ENCODE results near the gene SNAP23.
"Not testable (repeated sequence)": the region's sequence is repeated elsewhere in the genome, so short reads cannot be mapped to it uniquely, and the experiment has no call there.

The SNAP23 gene

GRCh38 chr15:42498212-42499068 lies 3.0 kb downstream of the SNAP23 start:
- no peak for DNase-seq

GRCh38 chr15:42499858-42500609 lies 4.6 kb downstream of the SNAP23 start:
- DNase-seq = no peak

DNA sequence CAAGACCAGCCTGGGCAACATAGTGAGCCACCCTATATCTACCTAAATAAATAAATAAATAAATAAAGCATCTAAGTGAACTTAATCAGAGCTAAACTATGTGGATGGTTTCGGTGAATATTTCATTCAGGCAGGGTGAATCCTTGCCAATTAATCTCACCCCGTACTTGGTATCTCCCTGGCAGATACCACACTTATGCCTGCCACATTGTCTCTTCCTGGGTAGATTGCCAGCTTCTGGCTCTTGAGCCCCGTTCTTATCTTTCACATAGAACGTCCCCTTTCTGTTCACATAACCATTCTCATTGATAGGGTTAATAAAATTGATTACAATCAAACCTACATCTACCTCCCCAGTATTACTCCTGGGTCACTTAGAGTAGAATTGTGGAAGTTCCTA lies 7.0 kb downstream of the SNAP23 start:
- no peak for DNase-seq

- DNase-seq = no peak
Measured at GRCh38 chr15:42503825-42504224, 8.4 kb downstream of the SNAP23 start.

DNA sequence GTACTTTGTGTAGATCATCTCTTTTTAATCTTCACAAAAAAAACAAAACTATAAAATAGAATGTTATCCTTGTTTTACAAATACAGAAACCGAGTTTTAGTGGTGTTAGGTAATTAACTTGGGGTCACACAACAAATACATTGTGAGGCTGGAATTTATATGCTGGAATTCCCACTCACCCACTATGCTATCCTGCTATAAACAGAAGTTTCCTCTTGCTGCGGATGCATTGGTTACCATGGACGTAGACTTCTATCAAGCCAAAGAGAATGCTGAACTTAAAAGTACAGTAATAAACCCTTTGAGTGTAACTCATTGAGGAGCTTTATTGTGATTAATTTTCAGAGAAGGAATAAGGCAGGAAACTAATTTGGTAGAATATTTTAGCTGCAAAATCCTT lies 9.2 kb downstream of the SNAP23 start:
- no peak for DNase-seq

- no peak for DNase-seq
Measured at GRCh38 chr15:42507514-42507913, 12.1 kb downstream of the SNAP23 start.

GRCh38 chr15:42508263-42508690 lies 12.8 kb downstream of the SNAP23 start:
- DNase-seq = no peak

DNA sequence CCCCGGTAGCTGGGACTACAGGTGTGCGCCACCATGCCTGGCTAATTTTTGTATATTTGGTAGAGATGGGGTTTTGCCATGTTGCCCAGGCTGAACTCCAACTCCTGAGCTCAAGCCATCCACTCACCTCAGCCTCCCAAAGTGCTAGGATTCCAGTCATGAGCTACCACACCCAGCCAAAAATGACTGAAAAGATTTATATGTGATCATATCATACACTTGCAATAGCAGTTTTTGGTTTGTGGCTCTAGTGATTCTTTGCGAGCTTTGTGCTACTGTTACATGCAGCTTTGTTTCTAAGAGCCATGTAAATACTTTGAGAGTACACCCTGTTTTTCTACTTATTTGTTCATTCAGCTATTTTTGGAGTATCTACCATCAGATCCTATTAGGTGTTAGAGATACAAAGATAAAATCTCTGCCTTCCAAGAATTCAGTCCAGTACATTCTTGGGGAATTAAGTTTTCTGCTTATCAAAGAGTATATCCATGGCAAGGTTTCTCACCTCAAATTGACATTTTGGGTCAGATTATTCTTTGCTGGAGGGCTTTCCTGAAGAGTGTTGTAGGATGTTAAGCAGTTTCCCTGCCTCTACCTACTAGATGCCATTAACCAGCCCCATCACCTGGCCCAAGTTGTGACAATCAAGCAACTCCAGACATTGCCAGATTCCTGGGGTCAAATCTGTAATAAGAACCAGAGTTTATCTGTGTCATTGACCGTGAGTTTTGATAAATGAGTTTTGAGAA lies 15.0 kb downstream of the SNAP23 start:
- DNase-seq = no peak

DNA sequence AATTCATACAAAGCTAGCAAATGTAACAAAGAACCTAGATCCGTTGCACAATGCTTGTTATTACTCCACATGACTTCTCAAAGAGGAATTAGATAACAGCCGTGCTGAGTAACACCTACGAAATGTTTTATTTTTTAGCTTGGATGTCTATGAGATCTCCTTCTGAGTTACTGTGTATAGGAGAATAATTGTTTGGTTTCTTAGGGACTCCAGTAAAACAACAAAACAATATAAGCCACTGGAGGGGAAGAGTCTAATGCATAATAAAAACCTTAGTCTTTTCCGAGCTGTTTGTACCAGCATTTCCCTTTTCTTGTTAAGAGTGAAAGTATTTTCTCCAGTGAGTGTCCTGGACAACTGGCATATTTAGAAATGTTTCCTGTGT lies 15.6 kb downstream of the SNAP23 start:
- peak in 1 of 2 experiments; percentile 16 for DNase-seq

DNA sequence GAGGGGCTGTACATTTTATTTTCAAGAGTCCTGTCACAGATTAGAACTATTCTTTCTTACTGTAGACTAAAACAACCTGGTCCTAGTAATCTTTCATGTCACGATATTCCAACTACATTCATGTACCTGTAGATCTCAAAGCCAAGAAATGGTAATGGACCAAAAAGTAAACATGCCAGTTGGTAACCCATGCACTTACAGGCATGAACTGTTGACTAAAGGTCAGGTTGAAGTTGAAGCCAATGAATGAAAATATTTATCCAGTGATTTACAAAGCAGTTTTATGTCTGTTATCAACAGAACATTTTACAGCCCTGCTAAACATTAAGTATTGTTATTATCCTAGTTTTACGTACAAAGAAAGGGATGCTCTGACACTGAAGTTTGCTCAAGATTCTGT lies 27.9 kb downstream of the SNAP23 start:
- DNase-seq = no peak

DNA sequence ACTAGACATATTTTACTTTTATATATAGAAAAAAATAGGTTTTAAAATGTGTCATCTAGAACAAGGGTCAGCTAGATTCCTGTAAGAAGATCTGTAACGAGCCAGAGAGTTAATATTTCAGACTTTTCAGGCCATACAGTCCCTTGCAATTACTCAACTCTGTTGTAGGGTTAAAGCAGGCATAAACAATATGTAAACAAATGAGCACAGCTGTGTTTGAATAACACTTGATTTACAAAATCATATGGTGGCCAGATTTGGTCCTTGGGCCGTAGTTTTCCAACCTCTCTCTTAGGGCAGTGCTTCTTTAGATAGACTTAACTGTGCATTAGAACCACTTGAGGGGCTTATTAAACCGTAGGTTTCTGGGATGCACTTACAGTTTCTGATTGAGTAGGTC lies 33.5 kb downstream of the SNAP23 start:
- DNase-seq = no peak

DNA sequence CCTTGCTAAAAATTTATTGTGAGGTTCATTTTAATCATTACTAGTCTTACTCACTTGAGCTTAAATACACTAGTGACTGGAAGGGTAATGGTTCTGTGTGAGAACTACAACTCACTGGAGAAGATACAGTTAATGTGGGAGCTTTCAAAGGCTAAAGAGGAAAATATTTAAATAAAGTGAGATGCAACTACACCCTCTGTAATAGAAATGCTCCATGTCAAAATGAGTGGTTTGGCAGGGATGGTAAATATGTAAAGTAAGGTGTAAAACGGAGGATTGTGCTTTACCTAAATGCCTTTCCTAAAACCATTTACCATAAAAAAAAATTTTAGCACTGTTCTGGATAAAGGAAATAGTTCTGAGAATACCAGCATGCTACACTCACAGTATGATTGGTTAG lies 37.8 kb downstream of the SNAP23 start:
- no peak for DNase-seq

GRCh38 chr15:42544853-42545629 lies 49.6 kb downstream of the SNAP23 start:
- DNase-seq = no peak

DNA sequence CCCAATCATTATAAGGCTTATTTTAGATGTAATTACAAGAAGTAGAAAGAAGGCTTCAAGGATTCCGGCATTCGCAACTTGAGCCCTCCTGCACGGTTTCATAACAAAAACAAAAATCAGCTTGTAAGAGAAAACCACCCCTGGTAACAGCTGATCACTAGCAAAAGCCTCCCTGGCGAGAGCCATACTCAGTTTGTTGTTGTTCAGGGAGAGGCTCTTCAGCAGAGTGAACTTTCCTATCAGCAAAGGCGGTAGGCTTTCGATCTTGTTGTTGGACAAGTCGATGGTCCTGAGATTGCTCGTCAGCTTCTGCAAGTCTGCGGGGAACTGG lies 52.4 kb downstream of the SNAP23 start:
- DNase-seq = no peak

- peak; percentile 40 to 67 for DNase-seq
Measured at GRCh38 chr15:42548249-42549031, 53.0 kb downstream of the SNAP23 start, which contains the start of the genes HAUS2 and LRRC57. TSS of gene HAUS2 (plus strand) at chr15:42548838. CDS start at chr15:42548873, 35 bp downstream. TSS of gene LRRC57 (minus strand) at chr15:42548793. CDS start at chr15:42548434, 359 bp downstream.

DNA sequence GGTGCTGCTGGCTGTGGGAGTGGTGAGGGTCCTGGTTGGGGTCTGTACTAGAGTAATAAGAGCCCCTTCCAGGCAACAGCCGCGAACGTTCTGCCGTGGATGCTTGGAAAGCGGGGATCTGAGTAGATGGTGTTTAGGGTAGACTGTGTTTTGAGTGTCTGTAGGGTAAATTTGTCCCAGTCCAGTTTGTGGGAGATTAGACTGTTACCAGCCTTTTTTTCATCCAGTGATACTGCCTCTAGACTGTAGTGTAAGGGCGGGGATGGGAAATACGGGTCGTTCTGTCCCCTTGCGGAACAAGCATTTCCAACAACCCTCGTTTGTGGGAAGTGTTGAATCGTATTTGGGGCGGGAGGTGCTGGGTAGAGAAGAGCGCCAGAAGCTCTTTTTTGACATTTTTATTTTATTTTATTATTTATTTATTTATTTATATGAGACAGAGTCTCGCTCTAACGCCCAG lies 53.6 kb downstream of the SNAP23 start:
- peak in 1 of 2 experiments; percentile 47 for DNase-seq

GRCh38 chr15:42549741-42550392 lies 54.4 kb downstream of the SNAP23 start:
- no peak for DNase-seq

DNA sequence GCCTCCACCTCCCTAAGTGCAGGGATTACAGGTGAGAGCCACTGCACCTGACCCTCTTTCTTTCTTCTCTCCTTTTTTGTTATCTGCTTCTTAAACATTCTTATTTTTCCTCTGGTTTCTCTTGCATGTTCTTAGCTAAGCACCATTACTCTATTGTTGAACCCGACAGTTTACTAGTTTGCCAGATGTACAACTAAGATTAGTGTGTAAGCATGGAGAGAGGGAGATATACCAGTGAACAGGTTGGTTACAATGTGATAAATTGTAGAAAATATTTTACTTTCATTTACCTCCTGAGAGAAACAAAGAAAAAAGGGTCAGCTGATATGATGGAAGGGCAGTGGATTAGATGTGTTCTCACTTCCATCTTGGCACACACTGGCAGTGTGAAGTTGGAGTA lies 58.1 kb downstream of the SNAP23 start:
- DNase-seq = no peak

DNA sequence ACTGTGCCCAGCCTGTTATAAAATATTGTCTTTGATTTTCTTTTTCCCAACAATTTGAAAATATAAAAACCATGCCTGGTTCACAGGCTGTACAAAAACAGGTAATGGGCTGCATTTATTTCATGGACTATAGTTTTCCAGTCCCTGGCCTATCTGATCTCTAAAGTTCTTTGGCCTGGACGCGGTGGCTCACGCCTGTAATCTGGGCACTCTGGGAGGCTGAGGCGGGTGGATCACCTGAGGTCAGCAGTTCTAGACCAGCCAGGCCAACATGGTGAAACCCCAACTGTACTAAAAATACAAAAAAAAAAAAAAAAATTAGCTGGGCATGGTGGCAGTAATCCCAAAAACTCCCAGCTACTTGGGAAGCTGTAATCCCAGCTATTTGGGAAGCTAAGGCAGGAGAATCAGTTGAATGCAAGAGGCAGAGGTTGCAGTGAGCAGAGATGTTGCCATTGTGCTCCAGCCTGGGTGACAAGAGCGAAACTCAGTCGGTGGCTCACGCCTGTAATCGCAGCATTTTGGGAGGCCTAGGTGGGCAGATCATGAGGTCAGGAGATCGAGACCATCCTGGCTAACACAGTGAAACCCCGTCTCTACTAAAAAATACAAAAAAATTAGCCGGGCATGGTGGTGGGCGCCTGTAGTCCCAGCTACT lies 61.2 kb downstream of the SNAP23 start:
- not testable (repeated sequence) for DNase-seq

- no peak for DNase-seq
Measured at GRCh38 chr15:42558739-42559138, 63.3 kb downstream of the SNAP23 start.

Measured in SW 1271 (cell line).